Fibroblast of lung (primary cell): ENCODE measurements around the gene LCLAT1. TPM values are rescaled to one million over a fixed set of nuclear protein-coding genes. Genes with fewer than 3 reads are reported as not detected.
"Not testable (repeated sequence)": the region's sequence is repeated elsewhere in the genome, so short reads cannot be mapped to it uniquely, and the experiment has no call there.

Experiments used
- DNase-seq, 2 donors: peaks; one replicate each; pipeline versions ENCODE4 v3.0.0 to v3.0.0-alpha.2; 2010; ENCODE audit warnings: low read depth in 2 of 2
- H2AFZ ChIP-seq: 2 replicates; pipeline ENCODE4 v1.5.1; 2012; ENCODE audit warnings: low read length, control low read depth, inconsistent platforms
- H3K27ac ChIP-seq: 2 replicates; pipeline ENCODE4 v1.5.1; 2011; ENCODE audit warnings: low read length, control low read depth; ENCODE audit not compliant: insufficient read depth
- H3K27me3 ChIP-seq: 2 replicates; pipeline ENCODE4 v1.5.1; 2011; ENCODE audit warnings: mild to moderate bottlenecking, low read length; ENCODE audit not compliant: control insufficient read depth, insufficient read depth
- H3K36me3 ChIP-seq: 2 replicates; pipeline ENCODE4 v1.5.1; 2011; ENCODE audit warnings: low read length; ENCODE audit not compliant: control insufficient read depth, insufficient read depth
- H3K4me1 ChIP-seq: 2 replicates; pipeline ENCODE4 v1.5.1; 2011; ENCODE audit warnings: low read length; ENCODE audit not compliant: control insufficient read depth, insufficient read depth; ENCODE audit errors: extremely low read depth
- H3K4me2 ChIP-seq: 2 replicates; pipeline ENCODE4 v1.5.1; 2011; ENCODE audit warnings: low read length, control low read depth; ENCODE audit not compliant: insufficient read depth; ENCODE audit errors: extremely low read depth
- H3K4me3 ChIP-seq, 4 experiments: fragments of 200-600 bp in 1 of 4; sonication (generic) in 1 of 4; replicated peaks in 1 of 4; 2 replicates each; pipeline ENCODE4 v1.5.1; 2011 to 2016; ENCODE audit warnings: low read length in 4 of 4, low read depth in 3 of 4, mild to moderate bottlenecking in 3 of 4, control low read depth in 2 of 4, inconsistent platforms in 1 of 4, mixed read lengths in 1 of 4; ENCODE audit not compliant: insufficient read depth in 1 of 4; ENCODE audit errors: control extremely low read depth in 1 of 4
- H3K79me2 ChIP-seq: 2 replicates; pipeline ENCODE4 v1.5.1; 2012; ENCODE audit warnings: mild to moderate bottlenecking, low read length, inconsistent platforms; ENCODE audit not compliant: control insufficient read depth, insufficient read depth
- H3K9ac ChIP-seq: 2 replicates; pipeline ENCODE4 v1.5.1; 2011; ENCODE audit warnings: mild to moderate bottlenecking, low read length, control low read depth; ENCODE audit not compliant: insufficient read depth
- H3K9me3 ChIP-seq: 2 replicates; pipeline ENCODE4 v1.5.1; 2012; ENCODE audit warnings: low read depth, low read length; ENCODE audit not compliant: control insufficient read depth, insufficient read depth
- H4K20me1 ChIP-seq: 2 replicates; pipeline ENCODE4 v1.5.1; 2011; ENCODE audit warnings: low read length; ENCODE audit not compliant: control insufficient read depth, insufficient read depth; ENCODE audit errors: extremely low read depth
- EZH2 ChIP-seq: IDR thresholded peaks from 2 replicates; pipeline ENCODE4 v1.5.1; 2012; ENCODE audit warnings: low read length, control low read depth, mild to moderate bottlenecking; ENCODE audit errors: missing control alignments
- polyA plus RNA-seq, 2 donors: library from polyadenylated mRNA; depleted of rRNA in 1 of 2; stranded (reverse) in 1 of 2; unstranded in 1 of 2; fragments of >200 nt; gene quantifications; 2 replicates each; pipeline ENCODE4 v1.2.1, GENCODE V29; 2011 to 2012; ENCODE audit warnings: missing spikeins in 1 of 2
- total RNA-seq: library from RNA; depleted of rRNA; stranded (reverse); fragments of >200 nt; gene quantifications from 2 replicates; pipeline ENCODE4 v1.2.1, GENCODE V29; 2014
- TF ChIP-seq, protein P1 (sequence below), 2 donors: IDR thresholded peaks in 1 of 2; conservative IDR thresholded peaks in 1 of 2; 1 replicate in 1 of 2; 2 replicates in 1 of 2; pipeline ENCODE4 v1.5.1; 2011 to 2012; ENCODE audit warnings: low read length in 2 of 2, control low read depth in 1 of 2, inconsistent platforms in 1 of 2, low read depth in 1 of 2, mild to moderate bottlenecking in 1 of 2

The LCLAT1 gene
- total and polyA plus RNA-seq, 2 donors (not counting 1 experiment from before 2014, with no cell fraction given), result 43.3 to 45.9 TPM

DNA sequence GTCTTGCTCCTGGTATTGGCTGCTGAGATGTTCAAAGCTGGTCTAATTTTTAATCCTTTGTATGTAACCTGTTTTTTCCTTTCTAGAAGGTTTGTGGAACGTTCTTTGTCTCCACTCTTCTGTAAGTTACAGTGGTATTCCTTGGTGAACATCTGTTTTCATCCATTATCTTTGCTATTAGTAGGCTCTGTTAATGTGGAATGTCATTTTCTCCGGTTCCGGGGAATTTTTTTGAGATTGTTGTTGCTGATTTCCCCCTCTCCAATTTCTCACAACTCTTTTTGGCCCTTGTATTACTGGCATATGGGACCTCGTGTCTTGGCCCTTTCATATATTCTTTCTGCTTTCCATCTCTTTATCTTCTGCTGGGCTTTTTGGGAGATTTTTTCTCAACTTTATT lies 63.4 kb downstream of the LCLAT1 start:
- Histone ChIP-seq H3K36me3 (no peaks in the 10 kb centered on the region), H3K27me3 (no peaks in the 10 kb centered on the region), H3K9me3 (no peaks in the 10 kb centered on the region), H3K4me1 (peaks cover 9% of the 10 kb centered on the region), H3K27ac (no peak overlapping the region), H3K9ac (no peak overlapping the region), H2AFZ (no peak overlapping the region), H3K4me2 (no peak overlapping the region), H3K79me2 (peaks cover 1% of the 10 kb centered on the region), H4K20me1 (no peaks in the 10 kb centered on the region), H3K4me3 (no peak overlapping the region)
- no peak for TF ChIP-seq EZH2
- TF ChIP-seq, protein P1, sequence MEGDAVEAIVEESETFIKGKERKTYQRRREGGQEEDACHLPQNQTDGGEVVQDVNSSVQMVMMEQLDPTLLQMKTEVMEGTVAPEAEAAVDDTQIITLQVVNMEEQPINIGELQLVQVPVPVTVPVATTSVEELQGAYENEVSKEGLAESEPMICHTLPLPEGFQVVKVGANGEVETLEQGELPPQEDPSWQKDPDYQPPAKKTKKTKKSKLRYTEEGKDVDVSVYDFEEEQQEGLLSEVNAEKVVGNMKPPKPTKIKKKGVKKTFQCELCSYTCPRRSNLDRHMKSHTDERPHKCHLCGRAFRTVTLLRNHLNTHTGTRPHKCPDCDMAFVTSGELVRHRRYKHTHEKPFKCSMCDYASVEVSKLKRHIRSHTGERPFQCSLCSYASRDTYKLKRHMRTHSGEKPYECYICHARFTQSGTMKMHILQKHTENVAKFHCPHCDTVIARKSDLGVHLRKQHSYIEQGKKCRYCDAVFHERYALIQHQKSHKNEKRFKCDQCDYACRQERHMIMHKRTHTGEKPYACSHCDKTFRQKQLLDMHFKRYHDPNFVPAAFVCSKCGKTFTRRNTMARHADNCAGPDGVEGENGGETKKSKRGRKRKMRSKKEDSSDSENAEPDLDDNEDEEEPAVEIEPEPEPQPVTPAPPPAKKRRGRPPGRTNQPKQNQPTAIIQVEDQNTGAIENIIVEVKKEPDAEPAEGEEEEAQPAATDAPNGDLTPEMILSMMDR (conservative IDR thresholded peaks at IDR 0.05 in 1 of 2, IDR thresholded peaks at IDR 0.05 in 1 of 2; ENCODE audit: low read depth in 1 of 2, low read length in 2 of 2), result no peak
- no peak for DNase-seq

DNA sequence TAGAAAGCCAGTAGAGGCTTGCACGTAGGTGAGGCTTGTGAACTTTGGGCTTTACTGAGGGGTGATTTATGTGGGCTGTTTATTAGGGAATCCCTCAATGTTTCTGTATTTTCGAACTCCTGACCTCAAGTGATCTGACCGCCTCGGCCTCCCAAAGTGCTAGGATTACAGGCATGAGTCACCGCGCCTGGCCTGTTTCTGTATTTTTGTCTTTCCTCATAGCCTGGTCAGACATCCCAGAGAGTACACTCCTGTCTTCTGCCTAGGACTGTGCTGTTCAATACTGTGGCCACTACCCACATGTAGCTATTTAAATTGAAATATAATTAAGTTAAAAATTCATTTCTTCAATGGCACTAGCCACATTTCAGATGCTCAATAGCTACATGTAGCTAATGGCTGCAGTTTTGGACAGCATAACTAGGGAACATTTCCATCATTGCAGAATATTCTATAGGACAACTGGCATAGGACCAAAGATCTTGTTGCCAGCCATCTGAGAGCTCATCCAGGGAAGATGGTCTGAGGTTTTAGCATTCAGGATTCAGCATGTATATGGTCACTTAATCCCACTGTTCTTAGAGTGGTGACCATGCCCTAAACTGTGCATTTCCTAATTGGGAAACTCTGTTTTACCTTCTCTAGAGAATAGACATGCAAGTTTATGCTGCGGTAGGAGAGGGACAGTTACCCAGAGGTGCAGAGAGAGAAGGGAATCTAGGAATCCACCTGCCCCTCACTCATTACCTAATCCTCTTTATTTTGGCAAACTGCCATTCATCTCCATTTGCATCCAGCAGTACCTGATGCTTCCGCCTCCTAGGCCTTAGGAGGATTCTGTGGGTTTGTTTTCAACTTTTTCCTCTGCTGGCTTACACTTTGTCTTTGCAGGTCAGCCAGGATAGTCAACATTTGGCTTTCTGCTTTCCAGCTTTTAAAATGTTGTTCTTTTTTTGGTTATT lies 64.4 kb downstream of the LCLAT1 start:
- H3K79me2 ChIP-seq, result peaks cover 1% of the 10 kb centered on the region

DNA sequence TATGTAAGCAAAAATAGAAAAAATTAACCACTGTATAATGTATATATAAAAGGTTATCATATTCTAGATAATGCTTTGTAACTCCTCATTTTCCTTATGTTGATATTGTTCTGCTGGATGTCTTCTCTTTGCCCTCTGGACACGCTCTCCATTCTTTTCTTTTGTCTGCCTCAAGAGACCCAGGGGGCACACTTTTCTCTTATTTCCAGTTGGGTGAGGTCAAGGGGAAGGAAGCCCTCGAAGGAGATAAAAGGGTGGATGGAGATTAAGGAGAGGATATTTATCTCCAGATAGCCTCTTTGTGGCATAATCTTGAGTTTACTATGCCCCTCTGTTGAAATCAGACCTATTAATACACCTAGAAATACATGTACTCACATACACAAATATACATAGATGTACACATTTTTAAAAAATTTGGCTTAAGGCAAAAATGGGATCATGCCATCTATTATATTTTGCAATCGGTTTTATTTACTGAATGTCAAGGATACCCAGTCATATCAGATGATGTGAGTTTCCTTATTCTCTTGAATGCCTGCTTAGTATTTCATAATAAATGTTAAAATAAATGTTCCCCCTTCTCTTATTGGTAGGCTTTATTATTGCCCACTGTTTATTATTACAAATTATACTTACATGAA lies 65.3 kb downstream of the LCLAT1 start:
- no peak for TF ChIP-seq EZH2
- TF ChIP-seq, protein P1 (conservative IDR thresholded peaks at IDR 0.05 in 1 of 2, IDR thresholded peaks at IDR 0.05 in 1 of 2; ENCODE audit: low read depth in 1 of 2, low read length in 2 of 2), result no peak
- no peaks in the 10 kb centered on the region for H3K36me3 ChIP-seq
- H3K9ac ChIP-seq, result no peak overlapping the region
- peaks cover 9% of the 10 kb centered on the region for H3K4me1 ChIP-seq
- no peaks in the 10 kb centered on the region for H4K20me1 ChIP-seq
- no peaks in the 10 kb centered on the region for H3K9me3 ChIP-seq
- no peak for DNase-seq
- no peak overlapping the region for H2AFZ ChIP-seq
- no peak overlapping the region for H3K27ac ChIP-seq
- H3K79me2 ChIP-seq, result peaks cover 1% of the 10 kb centered on the region
- no peak overlapping the region for H3K4me2 ChIP-seq
- no peaks in the 10 kb centered on the region for H3K27me3 ChIP-seq
- no peak overlapping the region for H3K4me3 ChIP-seq

More for the DNA sequence above, 64.4 kb downstream of the LCLAT1 start:
- Histone ChIP-seq H4K20me1 (no peaks in the 10 kb centered on the region), H3K27ac (no peak overlapping the region), H3K4me3 (no peak overlapping the region), H3K4me2 (no peak overlapping the region), H3K36me3 (no peaks in the 10 kb centered on the region), H3K9me3 (no peaks in the 10 kb centered on the region), H3K4me1 (peaks cover 9% of the 10 kb centered on the region), H3K9ac (no peak overlapping the region), H2AFZ (no peak overlapping the region), H3K27me3 (no peaks in the 10 kb centered on the region)
- TF ChIP-seq EZH2, result no peak
- TF ChIP-seq, protein P1 (conservative IDR thresholded peaks at IDR 0.05 in 1 of 2, IDR thresholded peaks at IDR 0.05 in 1 of 2; ENCODE audit: low read depth in 1 of 2, low read length in 2 of 2), result no peak
- peak; percentile 44 to 70 for DNase-seq

GRCh38 chr2:30513649-30514048 lies 66.6 kb downstream of the LCLAT1 start:
- not testable (repeated sequence) for H3K27me3 ChIP-seq, H2AFZ ChIP-seq, H3K4me1 ChIP-seq, H3K4me3 ChIP-seq, H3K9ac ChIP-seq, H3K79me2 ChIP-seq, H3K36me3 ChIP-seq, H3K4me2 ChIP-seq, H4K20me1 ChIP-seq, H3K9me3 ChIP-seq, H3K27ac ChIP-seq, DNase-seq
